Measurements from ENCODE around the gene GREM2. TPM values are rescaled to one million over a fixed set of nuclear protein-coding genes. Genes with fewer than 3 reads are reported as not detected.

The GREM2 gene
- total RNA-seq, result 0.05 to 0.53 TPM (median 0.13 TPM) in 3 replicates
- long read RNA-seq, result 0 reads

DNA sequence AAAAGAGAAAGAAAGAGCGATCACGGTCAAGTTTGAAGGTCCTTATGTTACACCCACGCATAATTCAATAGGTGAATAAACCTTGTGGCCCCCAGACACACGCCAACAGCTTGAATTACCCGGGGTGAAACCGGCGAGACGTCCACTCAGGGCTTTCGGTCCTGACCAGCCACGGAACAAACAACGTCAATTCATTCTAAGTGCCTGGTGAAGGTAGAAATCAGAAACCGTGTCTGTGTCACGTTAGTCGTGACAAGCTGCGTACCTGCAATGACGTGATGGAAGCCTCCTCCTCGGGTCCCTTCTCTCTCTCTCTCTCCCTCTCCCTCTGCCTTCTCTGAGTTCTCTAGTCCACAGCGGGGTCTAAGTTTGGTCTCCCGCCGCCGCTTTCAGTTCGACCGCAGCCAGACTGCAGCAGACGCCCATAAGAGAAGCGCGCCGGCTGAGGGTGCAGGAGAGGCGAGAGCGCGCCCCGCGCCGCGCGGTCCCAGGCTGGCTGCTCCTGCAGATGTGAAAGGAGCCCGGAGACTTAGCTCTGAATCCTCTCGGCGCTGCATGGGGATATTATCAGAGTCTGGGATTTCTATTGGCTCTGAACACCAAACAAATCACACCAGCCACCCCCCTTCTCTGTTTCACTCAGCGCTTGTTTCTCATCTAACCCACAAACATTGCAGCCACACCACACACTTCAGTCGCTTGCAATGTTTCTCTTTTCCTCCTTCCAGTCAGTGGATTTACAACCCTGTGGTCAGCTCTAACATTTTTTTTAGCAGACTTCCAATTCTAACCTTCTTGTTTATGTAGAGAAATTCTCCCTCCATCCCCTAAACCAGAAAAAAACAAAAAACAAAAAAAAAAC is at the start of gene GREM2:
TSS of gene GREM2 (minus strand) at position 537 of the 862 bp plus-strand sequence. CDS start 118,680 bp downstream, outside the sequence.
- TF ChIP-seq CTCF (IDR thresholded peaks at IDR 0.05), result no peak
- peak within 1 kb of the TSS; percentile 93 for H3K4me3 Mint-ChIP-seq (ENCODE audit: unreplicated experiment)
- H3K36me3 Mint-ChIP-seq (ENCODE audit: low read depth), result no peaks in the 10 kb centered on the region
- peaks cover 14% of the 10 kb centered on the region for H3K4me1 Mint-ChIP-seq (ENCODE audit: low read depth)
- no peaks in the 10 kb centered on the region for H3K9me3 Mint-ChIP-seq (ENCODE audit: low read depth)
- peaks cover 22% of the 10 kb centered on the region for H3K27me3 Mint-ChIP-seq (ENCODE audit: low read depth)
- no peak within 1 kb of the TSS for H3K27ac Mint-ChIP-seq (ENCODE audit: unreplicated experiment)
- no peak for DNase-seq (ENCODE audit: low spot score)

DNA sequence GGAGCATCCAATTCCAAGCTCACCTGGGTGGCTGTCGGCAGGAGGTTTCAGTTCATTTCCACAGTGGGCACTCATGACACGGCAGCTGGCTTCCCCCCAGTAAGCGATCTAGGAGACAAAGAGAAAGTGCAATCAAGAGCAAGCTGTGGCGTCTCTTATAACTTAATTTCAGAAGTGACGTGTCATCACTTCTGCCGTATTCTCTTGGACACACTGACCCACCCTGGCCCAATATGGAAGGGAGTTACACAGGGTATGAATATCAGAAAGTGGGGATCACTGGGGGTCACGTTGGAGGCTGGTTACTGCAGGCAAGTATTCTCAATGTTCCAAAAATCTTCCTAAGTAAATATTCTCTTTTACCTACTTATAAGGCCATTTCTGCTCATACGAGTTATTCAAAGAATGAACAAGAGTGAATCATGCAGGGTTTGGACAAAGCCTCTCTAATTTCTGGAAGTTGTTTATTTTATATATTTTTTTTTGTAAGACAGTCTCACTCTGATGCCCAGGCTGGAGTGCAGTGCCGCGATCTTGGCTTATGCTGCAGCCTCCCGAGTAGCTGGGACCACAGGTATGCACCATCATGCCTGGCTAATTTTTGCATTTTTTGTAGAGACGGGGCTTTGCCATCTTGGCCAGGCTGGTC is 46.5 kb upstream of the GREM2 start:
- H3K36me3 Mint-ChIP-seq (ENCODE audit: low read depth), result no peaks in the 10 kb centered on the region
- TF ChIP-seq CTCF (IDR thresholded peaks at IDR 0.05), result peak; percentile 30
- peak overlapping the region; percentile 83 for H3K27ac Mint-ChIP-seq (ENCODE audit: unreplicated experiment)
- H3K4me3 Mint-ChIP-seq (ENCODE audit: unreplicated experiment), result no peak overlapping the region
- DNase-seq (ENCODE audit: low spot score), result no peak
- no peaks in the 10 kb centered on the region for H3K27me3 Mint-ChIP-seq (ENCODE audit: low read depth)
- H3K9me3 Mint-ChIP-seq (ENCODE audit: low read depth), result no peaks in the 10 kb centered on the region
- H3K4me1 Mint-ChIP-seq (ENCODE audit: low read depth), result peaks cover 14% of the 10 kb centered on the region

DNA sequence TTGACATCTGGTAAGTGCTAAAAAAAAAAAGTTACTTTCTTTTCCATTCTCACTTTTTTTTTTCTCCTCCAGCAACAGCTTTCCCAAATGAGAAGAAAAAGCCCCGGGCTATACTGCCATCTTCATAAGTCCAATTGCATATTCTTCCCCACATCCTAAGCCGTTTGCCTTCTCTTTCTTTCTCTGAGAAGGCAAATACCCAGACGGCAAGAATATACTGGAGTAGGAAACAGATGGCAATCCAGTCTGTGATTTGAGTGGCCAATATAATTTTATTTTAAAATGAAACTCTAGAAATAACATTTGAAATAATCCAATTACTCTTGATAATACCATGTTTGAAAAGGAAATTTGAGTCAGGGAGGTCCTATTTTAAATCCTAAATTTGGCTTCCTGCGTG is 44.6 kb upstream of the GREM2 start:
- TF ChIP-seq CTCF (IDR thresholded peaks at IDR 0.05), result no peak
- no peaks in the 10 kb centered on the region for H3K9me3 Mint-ChIP-seq (ENCODE audit: low read depth)
- peaks cover 23% of the 10 kb centered on the region for H3K4me1 Mint-ChIP-seq (ENCODE audit: low read depth)
- no peaks in the 10 kb centered on the region for H3K27me3 Mint-ChIP-seq (ENCODE audit: low read depth)
- H3K36me3 Mint-ChIP-seq (ENCODE audit: low read depth), result no peaks in the 10 kb centered on the region
- H3K27ac Mint-ChIP-seq (ENCODE audit: unreplicated experiment), result no peak overlapping the region
- DNase-seq (ENCODE audit: low spot score), result no peak
- no peak overlapping the region for H3K4me3 Mint-ChIP-seq (ENCODE audit: unreplicated experiment)

GRCh38 chr1:240652961-240653409 is 41.0 kb upstream of the GREM2 start:
- Mint-ChIP-seq H3K4me1 (ENCODE audit: low read depth) (peaks cover 11% of the 10 kb centered on the region), H3K36me3 (ENCODE audit: low read depth) (no peaks in the 10 kb centered on the region), H3K9me3 (ENCODE audit: low read depth) (no peaks in the 10 kb centered on the region), H3K27ac (ENCODE audit: unreplicated experiment) (no peak overlapping the region), H3K4me3 (ENCODE audit: unreplicated experiment) (no peak overlapping the region), H3K27me3 (ENCODE audit: low read depth) (no peaks in the 10 kb centered on the region)
- no peak for DNase-seq (ENCODE audit: low spot score)
- TF ChIP-seq CTCF (IDR thresholded peaks at IDR 0.05), result no peak

DNA sequence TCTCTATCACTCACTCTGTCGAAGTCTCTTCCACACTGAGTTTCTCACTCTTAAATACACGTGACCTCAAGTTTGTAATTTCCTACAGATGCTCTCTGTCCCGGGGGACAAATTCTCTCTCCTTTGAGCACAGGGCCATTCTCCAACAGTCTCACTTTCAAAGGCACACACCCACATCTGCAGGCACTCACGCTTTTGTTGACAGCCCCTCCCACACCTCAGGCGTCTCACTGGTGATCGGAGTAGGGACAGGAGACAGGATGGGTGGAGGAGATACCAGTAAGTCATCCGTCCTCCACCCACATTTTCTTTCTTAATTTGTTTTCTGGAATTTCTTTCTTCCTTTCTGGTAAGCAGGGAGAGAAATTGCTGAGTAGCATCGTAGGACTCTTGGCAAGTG is 40.6 kb upstream of the GREM2 start:
- H3K4me3 Mint-ChIP-seq (ENCODE audit: unreplicated experiment), result no peak overlapping the region
- no peaks in the 10 kb centered on the region for H3K9me3 Mint-ChIP-seq (ENCODE audit: low read depth)
- DNase-seq (ENCODE audit: low spot score), result no peak
- no peaks in the 10 kb centered on the region for H3K36me3 Mint-ChIP-seq (ENCODE audit: low read depth)
- no peak overlapping the region for H3K27ac Mint-ChIP-seq (ENCODE audit: unreplicated experiment)
- no peaks in the 10 kb centered on the region for H3K27me3 Mint-ChIP-seq (ENCODE audit: low read depth)
- peaks cover 10% of the 10 kb centered on the region for H3K4me1 Mint-ChIP-seq (ENCODE audit: low read depth)
- TF ChIP-seq CTCF (IDR thresholded peaks at IDR 0.05), result no peak
